Rectal smooth muscle tissue (tissue), 1 donor: ENCODE data around the gene SAP130.

Experiments used
- H3K27ac ChIP-seq: one replicate; pipeline ENCODE4 v1.7.0; 2013; ENCODE audit warnings: low read depth, low read length, inconsistent platforms
- H3K27me3 ChIP-seq: one replicate; pipeline ENCODE4 v1.7.0; 2013; ENCODE audit warnings: low read length; ENCODE audit not compliant: control insufficient read depth, insufficient read depth
- H3K36me3 ChIP-seq: one replicate; pipeline ENCODE4 v1.7.0; 2013; ENCODE audit warnings: low read length; ENCODE audit not compliant: control insufficient read depth, insufficient read depth
- H3K4me1 ChIP-seq: one replicate; pipeline ENCODE4 v1.7.0; 2013; ENCODE audit warnings: low read length; ENCODE audit not compliant: control insufficient read depth, insufficient read depth
- H3K4me3 ChIP-seq: one replicate; pipeline ENCODE4 v1.7.0; 2013; ENCODE audit warnings: low read length
- H3K9ac ChIP-seq: one replicate; pipeline ENCODE4 v1.7.0; 2013; ENCODE audit warnings: low read length

Gene SAP130

GRCh38 chr2:128012698-128013097 is 15.2 kb downstream of the SAP130 start:
- H3K27me3 ChIP-seq, result no peaks in the 10 kb centered on the region
- peaks cover 48% of the 10 kb centered on the region for H3K36me3 ChIP-seq
- H3K9ac ChIP-seq, result no peak overlapping the region
- H3K4me3 ChIP-seq, result no peak overlapping the region
- H3K4me1 ChIP-seq, result no peaks in the 10 kb centered on the region
- no peak overlapping the region for H3K27ac ChIP-seq

DNA sequence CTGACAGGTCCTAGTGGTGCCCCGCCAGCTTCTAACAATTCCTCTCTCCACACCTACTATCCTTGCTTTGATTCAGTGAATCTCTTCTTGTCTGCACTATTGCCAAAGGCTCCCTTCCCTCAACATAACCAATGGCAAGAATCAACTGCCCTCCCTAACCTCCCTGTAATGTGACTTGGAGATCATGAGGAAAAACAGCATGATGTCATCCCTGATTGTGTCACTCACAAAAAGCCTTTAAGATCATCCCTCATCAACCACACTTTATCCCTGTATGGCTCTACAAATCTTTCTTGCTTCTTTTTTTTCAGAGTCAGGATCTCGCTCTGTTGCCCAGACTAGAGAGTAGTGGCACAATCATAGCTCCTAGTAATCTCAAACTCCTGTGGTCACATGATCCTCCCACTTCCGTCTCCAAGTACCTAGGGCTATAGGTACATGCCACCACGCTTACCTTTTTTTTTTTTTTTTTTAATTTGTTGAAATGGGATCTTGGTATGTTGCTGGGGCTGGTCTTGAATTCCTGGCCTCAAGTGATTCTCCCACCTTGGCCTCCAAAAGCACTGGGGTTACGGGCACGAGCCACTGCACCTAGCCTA is 19.7 kb downstream of the SAP130 start:
- no peak overlapping the region for H3K9ac ChIP-seq
- H3K4me1 ChIP-seq, result no peaks in the 10 kb centered on the region
- peaks cover 38% of the 10 kb centered on the region for H3K36me3 ChIP-seq
- no peak overlapping the region for H3K27ac ChIP-seq
- H3K4me3 ChIP-seq, result no peak overlapping the region
- no peaks in the 10 kb centered on the region for H3K27me3 ChIP-seq

- Histone ChIP-seq H3K27me3 (no peaks in the 10 kb centered on the region), H3K27ac (no peak overlapping the region), H3K4me3 (no peak overlapping the region), H3K36me3 (peaks cover 37% of the 10 kb centered on the region), H3K9ac (no peak overlapping the region), H3K4me1 (no peaks in the 10 kb centered on the region)
Observed at GRCh38 chr2:128004509-128004908, 23.4 kb downstream of the SAP130 start.

- no peak overlapping the region for H3K27ac ChIP-seq
- H3K36me3 ChIP-seq, result peaks cover 32% of the 10 kb centered on the region
Observed at GRCh38 chr2:128003463-128003862, 24.4 kb downstream of the SAP130 start.

DNA sequence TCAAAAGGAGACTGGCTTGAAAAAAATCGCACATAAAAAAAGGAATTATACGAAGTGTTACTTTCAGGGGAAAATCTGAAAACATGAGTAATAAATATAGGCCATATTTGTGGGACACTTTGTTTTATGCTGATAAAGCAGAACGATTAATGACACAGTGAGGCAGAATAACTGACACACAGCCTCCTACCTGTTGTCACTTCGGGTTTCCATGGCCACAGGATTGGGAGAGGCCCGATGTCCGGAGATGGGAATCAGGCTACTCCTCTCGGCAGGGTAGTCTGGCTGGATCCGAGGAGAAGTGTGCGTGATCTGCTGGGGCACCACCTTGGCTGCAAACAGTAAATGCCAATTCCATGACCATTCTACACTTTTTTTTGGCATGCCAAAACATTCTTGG is 31.7 kb downstream of the SAP130 start:
- Histone ChIP-seq H3K36me3 (peaks cover 41% of the 10 kb centered on the region), H3K27me3 (no peaks in the 10 kb centered on the region), H3K27ac (no peak overlapping the region), H3K4me3 (no peak overlapping the region), H3K9ac (no peak overlapping the region), H3K4me1 (no peaks in the 10 kb centered on the region)

More at GRCh38 chr2:128003463-128003862, 24.4 kb downstream of the SAP130 start:
- Histone ChIP-seq H3K4me1 (no peaks in the 10 kb centered on the region), H3K27me3 (no peaks in the 10 kb centered on the region), H3K9ac (no peak overlapping the region), H3K4me3 (no peak overlapping the region)

- no peak overlapping the region for H3K4me3 ChIP-seq
- H3K9ac ChIP-seq, result no peak overlapping the region
- H3K36me3 ChIP-seq, result peaks cover 39% of the 10 kb centered on the region
- H3K27me3 ChIP-seq, result no peaks in the 10 kb centered on the region
- H3K27ac ChIP-seq, result no peak overlapping the region
- no peaks in the 10 kb centered on the region for H3K4me1 ChIP-seq
Observed at GRCh38 chr2:127995725-127996124, 32.1 kb downstream of the SAP130 start.

DNA sequence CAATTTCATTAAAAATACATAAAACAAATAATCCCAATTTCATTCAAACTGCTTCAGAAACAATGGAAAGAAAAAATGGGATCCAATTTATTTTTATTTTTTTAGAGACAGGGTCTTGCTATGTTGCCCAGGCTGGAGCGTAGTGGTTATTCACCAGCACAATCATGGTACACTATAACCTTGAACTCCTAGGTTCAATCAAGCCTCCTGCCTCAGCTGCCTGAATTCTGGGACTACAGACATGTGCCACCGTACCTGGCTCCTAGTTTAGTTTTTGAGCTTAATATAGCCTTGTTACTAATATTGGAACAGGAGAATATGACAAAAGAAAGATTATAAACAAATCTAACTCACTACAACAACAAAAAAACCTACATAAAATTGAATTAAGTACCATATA is 34.2 kb downstream of the SAP130 start:
- Histone ChIP-seq H3K4me1 (no peaks in the 10 kb centered on the region), H3K9ac (no peak overlapping the region), H3K27ac (no peak overlapping the region), H3K27me3 (no peaks in the 10 kb centered on the region), H3K36me3 (peaks cover 33% of the 10 kb centered on the region), H3K4me3 (no peak overlapping the region)

DNA sequence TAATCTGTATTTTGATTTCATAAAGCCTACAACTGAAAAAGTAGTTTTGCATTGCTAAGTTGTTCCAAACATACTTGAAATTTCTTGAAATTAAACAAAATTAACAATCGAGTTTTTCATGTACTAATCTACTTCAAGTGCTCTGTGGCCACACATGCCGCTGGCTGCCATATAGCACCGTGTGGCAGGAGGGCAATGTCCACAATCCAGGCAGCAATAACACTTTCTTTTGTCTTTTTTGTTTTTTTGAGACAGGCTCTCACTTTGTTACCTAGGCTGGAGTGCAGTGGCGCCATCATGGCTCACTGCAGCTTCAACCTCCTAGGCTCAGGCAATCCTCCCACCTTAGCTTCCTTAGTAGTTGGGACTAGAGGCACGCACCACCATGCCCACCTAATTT is 36.1 kb downstream of the SAP130 start:
- H3K4me1 ChIP-seq, result no peaks in the 10 kb centered on the region
- no peaks in the 10 kb centered on the region for H3K27me3 ChIP-seq
- H3K36me3 ChIP-seq, result peaks cover 38% of the 10 kb centered on the region
- no peak overlapping the region for H3K27ac ChIP-seq
- no peak overlapping the region for H3K4me3 ChIP-seq
- no peak overlapping the region for H3K9ac ChIP-seq

- H3K4me3 ChIP-seq, result no peak overlapping the region
- H3K27ac ChIP-seq, result no peak overlapping the region
- no peaks in the 10 kb centered on the region for H3K4me1 ChIP-seq
- no peaks in the 10 kb centered on the region for H3K27me3 ChIP-seq
- no peak overlapping the region for H3K9ac ChIP-seq
- peaks cover 51% of the 10 kb centered on the region for H3K36me3 ChIP-seq
Observed at GRCh38 chr2:127986548-127987079, 41.2 kb downstream of the SAP130 start.

DNA sequence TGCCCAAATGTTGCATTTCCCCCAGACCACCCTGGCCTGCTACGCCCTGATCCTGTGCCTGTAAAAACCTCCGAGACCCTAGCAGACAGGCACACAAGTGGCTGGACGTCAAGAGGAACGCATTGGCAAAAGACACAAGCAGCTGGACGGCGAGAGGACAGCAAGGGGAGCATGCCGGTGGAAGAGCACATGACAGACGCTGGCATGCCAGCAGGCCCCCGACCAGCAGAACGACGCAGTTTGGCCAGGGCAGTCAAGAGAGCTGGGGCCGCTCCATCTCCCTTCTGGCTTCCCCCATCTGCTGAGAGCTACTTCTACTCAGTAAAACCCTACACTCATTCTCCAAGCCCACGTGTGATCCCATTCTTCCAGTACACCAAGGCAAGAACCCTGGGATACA is 42.1 kb downstream of the SAP130 start:
- no peak overlapping the region for H3K27ac ChIP-seq
- H3K9ac ChIP-seq, result no peak overlapping the region
- no peaks in the 10 kb centered on the region for H3K4me1 ChIP-seq
- no peak overlapping the region for H3K4me3 ChIP-seq
- H3K36me3 ChIP-seq, result peaks cover 49% of the 10 kb centered on the region
- no peaks in the 10 kb centered on the region for H3K27me3 ChIP-seq

GRCh38 chr2:127985026-127985734 is 42.7 kb downstream of the SAP130 start:
- no peak overlapping the region for H3K9ac ChIP-seq
- no peak overlapping the region for H3K4me3 ChIP-seq
- no peaks in the 10 kb centered on the region for H3K27me3 ChIP-seq

DNA sequence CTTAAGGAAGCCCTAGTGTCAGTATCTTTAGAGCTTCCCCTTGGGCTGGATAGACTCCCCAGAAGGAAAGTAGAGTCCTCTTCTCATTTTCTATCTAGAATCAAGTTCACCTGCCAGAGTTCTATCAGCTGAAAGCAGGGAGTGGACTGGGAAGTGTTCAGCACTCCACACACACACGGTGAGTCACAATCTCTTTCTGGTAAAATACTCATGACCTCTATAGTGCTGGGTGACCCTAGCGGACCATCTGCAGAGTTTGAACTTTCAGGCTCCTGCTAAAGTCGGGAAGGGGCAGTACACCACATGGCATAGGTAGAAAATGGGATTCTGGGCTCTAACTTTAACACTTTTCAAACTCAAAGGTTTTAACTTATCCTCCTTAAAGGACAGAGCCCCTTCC is 43.3 kb downstream of the SAP130 start:
- Histone ChIP-seq H3K36me3 (peaks cover 48% of the 10 kb centered on the region), H3K4me1 (no peaks in the 10 kb centered on the region), H3K4me3 (no peak overlapping the region)

More at GRCh38 chr2:127985026-127985734, 42.7 kb downstream of the SAP130 start:
- H3K4me1 ChIP-seq, result no peaks in the 10 kb centered on the region
- H3K27ac ChIP-seq, result no peak overlapping the region
- H3K36me3 ChIP-seq, result peaks cover 49% of the 10 kb centered on the region

DNA sequence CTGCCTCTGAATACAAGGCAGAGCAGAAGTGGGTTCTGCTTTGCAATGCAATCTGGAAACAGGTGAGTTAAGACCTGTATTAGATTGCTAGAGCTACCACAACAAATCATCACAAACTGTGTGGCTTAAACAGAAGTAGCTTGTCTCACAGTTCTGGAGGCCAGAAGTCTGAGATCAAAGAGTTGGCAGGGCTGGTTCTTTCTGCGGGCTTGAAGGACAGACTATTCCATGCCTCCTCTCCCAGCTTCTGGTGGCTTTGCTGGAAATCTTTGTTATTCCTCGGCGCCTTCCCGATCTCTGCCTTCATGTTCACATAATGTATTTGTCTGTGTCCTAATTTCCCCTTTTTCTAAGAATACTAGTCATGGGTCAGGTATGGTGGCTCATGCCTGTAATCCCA is 58.4 kb downstream of the SAP130 start:
- Histone ChIP-seq H3K4me1 (no peaks in the 10 kb centered on the region), H3K9ac (no peak overlapping the region), H3K27ac (no peak overlapping the region), H3K27me3 (no peaks in the 10 kb centered on the region), H3K4me3 (no peak overlapping the region), H3K36me3 (peaks cover 5% of the 10 kb centered on the region)

More for the DNA sequence above, 43.3 kb downstream of the SAP130 start:
- H3K27me3 ChIP-seq, result no peaks in the 10 kb centered on the region
- no peak overlapping the region for H3K27ac ChIP-seq
- no peak overlapping the region for H3K9ac ChIP-seq
